H1 (cell line): Measurements from ENCODE around the gene FAM221B. TPM values are rescaled to one million over a fixed set of nuclear protein-coding genes. Genes with fewer than 3 reads are reported as not detected.

Experiments used
- CTCF ChIA-PET: fragments of 300-600 bp; sonication (Branson Sonifier 250); formaldehyde crosslinking; loops from one replicate; lab custom pipeline; 2021; ENCODE audit not compliant: partially characterized antibody; lab: Charles Lee
- POLR2A ChIA-PET: fragments of 300-600 bp; sonication (Branson Sonifier 250); formaldehyde crosslinking; loops from one replicate; lab custom pipeline; 2021; ENCODE audit warnings: inconsistent platforms; ENCODE audit not compliant: partially characterized antibody; lab: Charles Lee
- DNase-seq, 2 experiments: peaks; one replicate each; pipeline versions ENCODE4 v3.0.0 to v3.0.0-alpha.2; 2010 to 2022; ENCODE audit warnings: low spot score in 2 of 2, low read depth in 1 of 2, mixed read lengths in 1 of 2
- FAIRE-seq: peaks from 2 replicates; lab custom pipeline; 2011; peaks lifted over from hg19 to GRCh38; lab: Jason Lieb, UNC
- H2AFZ ChIP-seq: 2 replicates; pipeline ENCODE4 v1.8.1; 2012; ENCODE audit warnings: low read length, inconsistent platforms
- H2AK5ac ChIP-seq: 2 replicates; pipeline ENCODE4 v1.6.1; 2013; ENCODE audit warnings: low read depth, low read length
- H2BK120ac ChIP-seq: replicated peaks from 2 replicates; pipeline ENCODE3; 2013; ENCODE audit warnings: low read depth, low read length, inconsistent platforms
- H2BK12ac ChIP-seq: 2 replicates; pipeline ENCODE4 v1.6.1; 2013; ENCODE audit warnings: low read depth, low read length
- H2BK15ac ChIP-seq: 2 replicates; pipeline ENCODE4 v1.6.1; 2013; ENCODE audit warnings: low read length
- H2BK20ac ChIP-seq: 2 replicates; pipeline ENCODE4 v1.6.1; 2013; ENCODE audit warnings: low read length
- H2BK5ac ChIP-seq: 2 replicates; pipeline ENCODE4 v1.6.1; 2013; ENCODE audit warnings: low read depth, low read length
- H3K14ac ChIP-seq: 2 replicates; pipeline ENCODE4 v1.6.1; 2013; ENCODE audit warnings: inconsistent platforms; ENCODE audit not compliant: insufficient read length
- H3K18ac ChIP-seq: 2 replicates; pipeline ENCODE4 v1.6.1; 2013; ENCODE audit warnings: low read length; ENCODE audit errors: extremely low read depth
- H3K23ac ChIP-seq: 2 replicates; pipeline ENCODE4 v1.6.1; 2013; ENCODE audit warnings: inconsistent platforms; ENCODE audit not compliant: insufficient read length
- H3K23me2 ChIP-seq: 2 replicates; pipeline ENCODE4 v1.6.1; 2013; ENCODE audit warnings: low read depth, low read length
- H3K27ac ChIP-seq: 2 replicates; pipeline ENCODE4 v1.6.1; 2011; ENCODE audit warnings: low read depth, low read length, inconsistent platforms
- H3K27me3 ChIP-seq, 4 experiments: replicated peaks in 1 of 4; 1 replicate in 1 of 4; 2 replicates in 3 of 4; pipeline versions ENCODE4 v1.6.1 to v1.8.1; 2011 to 2013; ENCODE audit warnings: low read length in 3 of 4, mild to moderate bottlenecking in 3 of 4, inconsistent platforms in 2 of 4, mixed read lengths in 2 of 4, moderate library complexity in 1 of 4; ENCODE audit not compliant: control insufficient read depth in 3 of 4, insufficient read depth in 3 of 4; ENCODE audit errors: extremely low read depth in 1 of 4
- H3K36me3 ChIP-seq, 4 experiments: 2 replicates each; pipeline versions ENCODE4 v1.6.1 to v1.8.1; 2011 to 2013; ENCODE audit warnings: mild to moderate bottlenecking in 4 of 4, low read length in 3 of 4, moderate library complexity in 2 of 4, control low read depth in 1 of 4, inconsistent platforms in 1 of 4; ENCODE audit not compliant: insufficient read depth in 4 of 4, control insufficient read depth in 2 of 4
- H3K4ac ChIP-seq: replicated peaks from 2 replicates; pipeline ENCODE3; 2013; ENCODE audit warnings: low read length, low read depth, mixed read lengths, inconsistent platforms; ENCODE audit not compliant: insufficient read length
- H3K4me1 ChIP-seq, 4 experiments: replicated peaks in 1 of 4; 1 replicate in 1 of 4; 2 replicates in 3 of 4; pipeline versions ENCODE4 v1.6.1 to v1.8.1; 2011 to 2013; ENCODE audit warnings: low read length in 3 of 4, inconsistent platforms in 2 of 4, mixed read lengths in 1 of 4; ENCODE audit not compliant: insufficient read depth in 4 of 4, control insufficient read depth in 3 of 4
- H3K4me2 ChIP-seq, 2 experiments: 2 replicates each; pipeline versions ENCODE4 v1.6.1 to v1.8.1; 2011 to 2013; ENCODE audit warnings: low read depth in 2 of 2, low read length in 2 of 2, control low read depth in 1 of 2, inconsistent platforms in 1 of 2, mild to moderate bottlenecking in 1 of 2; ENCODE audit not compliant: insufficient read depth in 1 of 2
- H3K4me3 ChIP-seq, 4 experiments: fragments of 200-600, 300-600 bp in 1 of 4; sonication (generic), shearing (Covaris generic), sonication (Bioruptor Twin) in 1 of 4; 2 replicates each; pipeline versions ENCODE4 v1.5.1 to v1.8.1; 2011 to 2016; ENCODE audit warnings: low read length in 4 of 4, low read depth in 3 of 4, control low read depth in 2 of 4, inconsistent platforms in 2 of 4, mild to moderate bottlenecking in 2 of 4, mixed read lengths in 1 of 4, moderate library complexity in 1 of 4; ENCODE audit not compliant: insufficient read depth in 2 of 4; ENCODE audit errors: extremely low read depth in 1 of 4
- H3K56ac ChIP-seq: replicated peaks from 2 replicates; pipeline ENCODE3; 2013; ENCODE audit warnings: low read depth, mild to moderate bottlenecking, mixed read lengths, low read length, inconsistent platforms; ENCODE audit not compliant: insufficient read length
- H3K79me1 ChIP-seq: 2 replicates; pipeline ENCODE4 v1.6.1; 2013; ENCODE audit warnings: low read depth, low read length, control low read depth
- H3K79me2 ChIP-seq, 2 experiments: 2 replicates each; pipeline versions ENCODE4 v1.6.1 to v1.8.1; 2012 to 2013; ENCODE audit warnings: low read length in 2 of 2, mild to moderate bottlenecking in 2 of 2, inconsistent platforms in 1 of 2; ENCODE audit not compliant: insufficient read depth in 2 of 2, control insufficient read depth in 1 of 2
- H3K9ac ChIP-seq, 4 experiments: replicated peaks in 1 of 4; 1 replicate in 1 of 4; 2 replicates in 3 of 4; pipeline versions ENCODE4 v1.6.1 to v1.8.1; 2011 to 2013; ENCODE audit warnings: low read depth in 3 of 4, low read length in 3 of 4, control low read depth in 2 of 4, mild to moderate bottlenecking in 2 of 4, moderate library complexity in 2 of 4, inconsistent platforms in 1 of 4; ENCODE audit errors: extremely low read depth in 1 of 4
- H3K9me3 ChIP-seq, 2 experiments: 2 replicates each; pipeline versions ENCODE4 v1.6.1 to v1.8.1; 2012 to 2013; ENCODE audit warnings: mild to moderate bottlenecking in 2 of 2, moderate library complexity in 2 of 2, control low read depth in 1 of 2, inconsistent platforms in 1 of 2, low read depth in 1 of 2, low read length in 1 of 2, mixed read lengths in 1 of 2; ENCODE audit not compliant: insufficient read depth in 2 of 2
- H4K20me1 ChIP-seq, 2 experiments: replicated peaks in 1 of 2; 2 replicates each; pipeline versions ENCODE3 to v1.8.1; 2011 to 2013; ENCODE audit warnings: inconsistent platforms in 2 of 2, low read length in 2 of 2, mild to moderate bottlenecking in 1 of 2; ENCODE audit not compliant: insufficient read depth in 2 of 2, control insufficient read depth in 1 of 2
- H4K5ac ChIP-seq: 2 replicates; pipeline ENCODE4 v1.6.1; 2013; ENCODE audit warnings: low read length, low read depth, mixed read lengths, inconsistent platforms; ENCODE audit not compliant: insufficient read length
- H4K8ac ChIP-seq: 2 replicates; pipeline ENCODE4 v1.8.0; 2013; ENCODE audit warnings: mild to moderate bottlenecking, moderate library complexity, low read length, inconsistent platforms; ENCODE audit not compliant: insufficient read depth; ENCODE audit errors: extremely low read depth
- H4K91ac ChIP-seq: replicated peaks from 2 replicates; pipeline ENCODE3; 2013; ENCODE audit warnings: low read length, mixed read lengths, inconsistent platforms; ENCODE audit not compliant: insufficient read length
- BACH1 ChIP-seq: IDR thresholded peaks from 2 replicates; pipeline ENCODE4 v1.6.1; 2012; ENCODE audit warnings: low read length, improper control_type of control experiment
- CHD1 ChIP-seq: IDR thresholded peaks from 2 replicates; pipeline ENCODE4 v1.6.1; 2012; ENCODE audit warnings: low read depth, low read length, improper control_type of control experiment
- HDAC2 ChIP-seq, 2 experiments: fragments of 300-600 bp in 1 of 2; sonication (generic) in 1 of 2; IDR thresholded peaks; 2 replicates each; pipeline ENCODE4 v1.6.1; 2011 to 2012; ENCODE audit warnings: low read depth in 2 of 2, low read length in 2 of 2, mild to moderate bottlenecking in 2 of 2, moderate library complexity in 2 of 2, borderline replicate concordance in 1 of 2, inconsistent platforms in 1 of 2
- KDM1A ChIP-seq: fragments of 200-600, 300-600 bp; sonication (generic); IDR thresholded peaks from 2 replicates; pipeline ENCODE4 v1.7.1; 2016; ENCODE audit warnings: mild to moderate bottlenecking, low read length, borderline replicate concordance
- MAFK ChIP-seq: IDR thresholded peaks from 2 replicates; pipeline ENCODE4 v1.6.1; 2012; ENCODE audit warnings: low read depth, mild to moderate bottlenecking, improper control_type of control experiment, low read length
- WGBS, 2 experiments: shearing (Covaris generic) in 1 of 2; methylation state at CpG; one replicate each; pipeline versions ENCODE4 v1.1.6 to v1.1.7; 2013 to 2015; ENCODE audit warnings: low lambda C conversion rate in 2 of 2, mixed read lengths in 2 of 2, inconsistent platforms in 1 of 2, low coverage in 1 of 2, missing lambda C conversion rate in 1 of 2; ENCODE audit not compliant: insufficient replicate concordance in 2 of 2, insufficient coverage in 1 of 2, insufficient read length in 1 of 2; ENCODE audit errors: extremely low coverage in 1 of 2, missing lambda C conversion rate in 1 of 2; 5-methylcytosine and 5-hydroxymethylcytosine counted together
- polyA plus RNA-seq, 7 experiments: library from polyadenylated mRNA; depleted of rRNA in 3 of 7; stranded (reverse) in 5 of 7; unstranded in 2 of 7; fragments of >200 nt in 5 of 7; fragments of 200-250 nt in 2 of 7; gene quantifications; 1 replicate in 5 of 7; 2 replicates in 1 of 7; 4 replicates in 1 of 7; pipeline versions ENCODE4 v1.2.1 to v1.2.3, GENCODE V29; 2011 to 2013; ENCODE audit warnings: missing spikeins in 2 of 7, mixed read lengths in 2 of 7
- total RNA-seq: library from RNA; stranded (reverse); fragmentation: NEBNext Ultra II Directional; extraction: Animal tissue kit (Norgen Biotek cat#: 25700); gene quantifications from 2 replicates; pipeline ENCODE4 v1.2.1, GENCODE V29; 2021

The FAM221B gene
- total and polyA plus RNA-seq, 2 of the 8 experiments (the other 6 are each of a cell fraction or from before 2014, with no cell fraction given), result not detected

DNA sequence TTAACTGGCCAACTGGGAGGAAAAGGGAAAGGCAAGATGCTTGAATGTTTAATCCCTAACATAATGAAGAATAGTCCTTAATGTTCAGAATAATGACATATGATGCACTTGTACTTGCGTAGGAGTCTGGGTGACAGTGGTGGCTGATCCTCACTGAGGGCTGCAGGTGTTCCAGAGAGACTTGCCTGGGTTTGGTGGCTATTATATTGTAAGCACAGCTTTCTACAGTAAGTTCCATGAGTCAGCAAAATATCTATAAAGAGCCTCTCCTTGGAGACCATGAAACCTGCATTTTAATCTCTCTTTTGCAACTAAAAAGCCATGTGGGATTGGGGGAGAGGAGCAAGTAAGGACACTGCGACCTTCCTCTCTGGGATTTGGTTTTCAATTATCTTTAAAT, 39.0 kb downstream of the FAM221B start:
- Histone ChIP-seq H3K27ac (no peak overlapping the region), H2BK20ac (no peak overlapping the region), H2BK120ac (no peak overlapping the region), H3K23ac (no peak overlapping the region), H3K4me3 (no peak overlapping the region), H2AK5ac (no peak overlapping the region), H2BK5ac (no peak overlapping the region), H4K5ac (no peak overlapping the region), H3K4ac (no peak overlapping the region), H3K9me3 (no peaks in the 10 kb centered on the region), H2BK15ac (no peak overlapping the region), H4K20me1 (no peaks in the 10 kb centered on the region), H2AFZ (no peak overlapping the region), H4K91ac (no peak overlapping the region), H3K4me1 (peaks cover 5 to 13% (median 7%) of the 10 kb centered on the region in 4 experiments; a peak in 6 of 7 replicates), H3K4me2 (no peak overlapping the region; a peak in 1 of 4 replicates), H4K8ac (no peak overlapping the region), H3K23me2 (peaks cover 5% of the 10 kb centered on the region; the same call in 1 of the 2 replicates), H3K56ac (no peak overlapping the region), H3K79me1 (no peaks in the 10 kb centered on the region), H3K14ac (no peak overlapping the region), H3K27me3 (peaks cover 0 to 10% (median 0%) of the 10 kb centered on the region in 4 experiments; a peak in 4 of 7 replicates), H3K36me3 (no peaks in the 10 kb centered on the region), H3K79me2 (no peaks in the 10 kb centered on the region), H3K18ac (no peak overlapping the region), H3K9ac (no peak overlapping the region; a peak in 2 of 7 replicates), H2BK12ac (no peak overlapping the region)
- no peak for TF ChIP-seq HDAC2 (IDR thresholded peaks at IDR 0.05; ENCODE audit: borderline replicate concordance in 1 of 2, low read depth in 2 of 2, low read length in 2 of 2)
- TF ChIP-seq BACH1, result 0 out of 2 replicates have a peak, but pooled peaks have one; percentile 16
- no peak for TF ChIP-seq KDM1A
- peak; percentile 86 for TF ChIP-seq MAFK
- no peak for TF ChIP-seq CHD1
- FAIRE-seq (no peak), DNase-seq (no peak)
- ChIA-PET CTCF (interaction anchor here (0.6 to 4.0 kb wide), 49 partner anchors 9 to 174 kb away, joined by 3 to 67 read pairs (median 5); partner anchors contain the start of genes FAM221B, HINT2, MSMP and SPAG8), POLR2A (interaction anchor here (1.0 to 3.9 kb wide), 6 partner anchors 10 to 57 kb away, joined by 3 to 38 read pairs (median 3); partner anchors contain the start of genes CREB3, HINT2 and SPAG8)
- WGBS, 2 experiments, result 83% methylated on average over 2 of the region's 2 CpGs; no CpG with 5 or more reads in 1 of the 2 experiments
